GM19023 (cell line): ENCODE results near the gene CHMP4A.

Experiments used
- ATAC-seq: cut with Tn5 transposase; IDR thresholded peaks from one replicate; pipeline ENCODE4 v1.9.1; 2021; ENCODE audit warnings: mild to moderate bottlenecking, moderate library complexity; ENCODE audit not compliant: unreplicated experiment

Gene CHMP4A

GRCh38 chr14:24160499-24160849 is 52.8 kb downstream of the CHMP4A start:
- no peak for ATAC-seq

- no peak for ATAC-seq
Measured at GRCh38 chr14:24159777-24160498, 53.4 kb downstream of the CHMP4A start.
